HCEC 1CT (cell line): Measurements from ENCODE around the gene ZNF714.
A peak's percentile ranks its signal among the peaks of the same experiment; 100 is the strongest.
"Not testable (repeated sequence)": the region's sequence is repeated elsewhere in the genome, so short reads cannot be mapped to it uniquely, and the experiment has no call there.

ENCODE experiments used
- DNase-seq: peaks from one replicate; pipeline ENCODE4 v3.0.0-alpha.2; 2017

Gene ZNF714

DNA sequence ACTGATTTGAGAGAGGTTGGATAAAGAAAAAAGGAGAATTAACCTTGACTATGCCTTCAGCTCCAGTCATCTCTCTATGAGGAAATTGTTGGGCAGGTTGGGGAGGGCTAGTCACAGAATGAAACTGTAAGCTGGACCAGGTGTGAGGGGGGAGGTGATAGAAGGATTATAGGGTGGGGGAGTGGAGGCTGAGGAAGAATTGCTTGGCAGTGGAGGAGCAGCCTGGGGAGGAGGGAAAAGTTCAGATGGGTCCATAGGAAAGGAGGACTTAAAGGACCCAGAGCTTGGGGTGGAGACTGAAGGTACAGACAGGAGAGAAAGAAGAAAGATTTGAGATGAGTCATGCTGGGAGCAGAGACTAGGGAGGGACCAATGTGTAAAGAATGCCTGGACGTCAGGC is 51.6 kb downstream of the ZNF714 start:
- no peak for DNase-seq

GRCh38 chr19:21134934-21135366 is 52.9 kb downstream of the ZNF714 start:
- DNase-seq = no peak

- no peak for DNase-seq
Observed at GRCh38 chr19:21135433-21135832, 53.4 kb downstream of the ZNF714 start.

- DNase-seq = no peak
Observed at GRCh38 chr19:21138130-21138529, 56.1 kb downstream of the ZNF714 start.

DNA sequence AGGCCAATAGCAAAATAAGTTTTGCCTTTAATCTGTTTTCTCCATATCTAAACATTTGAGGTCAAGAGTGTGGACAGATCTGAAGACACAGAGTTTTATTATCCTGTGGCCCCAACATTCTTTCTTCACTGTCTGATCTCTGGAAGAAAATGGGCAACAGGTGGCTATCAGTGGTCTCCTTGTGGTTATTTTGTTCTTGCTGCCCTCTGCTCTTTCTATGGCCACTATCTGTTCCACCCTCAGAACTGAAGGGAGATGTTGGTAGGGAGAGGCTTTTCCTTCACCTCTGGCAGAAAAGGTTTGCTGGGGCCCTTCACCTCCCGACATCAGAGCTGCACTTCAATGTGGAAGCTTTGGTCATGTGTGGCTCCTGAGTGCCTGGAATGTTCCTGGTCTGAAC is 59.0 kb downstream of the ZNF714 start:
- not testable (repeated sequence) for DNase-seq

- DNase-seq = peak; percentile 93
Observed at GRCh38 chr19:21141787-21142464, 59.9 kb downstream of the ZNF714 start, which contains the start of gene ZNF431. Gene ZNF431 (plus strand): TSS chr19:21142040. CDS start chr19:21142184, 144 bp downstream.

DNA sequence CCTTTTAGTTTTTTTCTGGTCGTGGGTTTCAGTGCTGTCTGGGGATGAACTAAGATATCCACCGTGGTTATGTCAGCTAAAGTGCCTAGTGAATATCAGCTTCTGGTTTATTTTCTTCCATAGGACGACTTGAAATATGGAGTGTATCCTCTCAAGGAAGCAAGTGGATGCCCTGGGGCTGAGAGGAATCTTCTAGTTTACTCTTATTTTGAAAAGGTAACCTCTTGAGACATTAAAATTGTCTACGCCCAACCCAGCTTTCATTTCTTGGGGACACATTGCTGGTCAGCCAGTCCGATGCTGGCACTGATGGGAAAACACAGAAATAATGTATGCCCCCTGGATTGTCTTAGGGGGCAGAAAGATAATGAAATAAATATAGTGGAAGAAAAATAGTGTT is 61.4 kb downstream of the ZNF714 start:
- no peak for DNase-seq

GRCh38 chr19:21143854-21144253 is 61.9 kb downstream of the ZNF714 start:
- DNase-seq = no peak

GRCh38 chr19:21147540-21147939 is 65.5 kb downstream of the ZNF714 start:
- peak; percentile 19 for DNase-seq

DNA sequence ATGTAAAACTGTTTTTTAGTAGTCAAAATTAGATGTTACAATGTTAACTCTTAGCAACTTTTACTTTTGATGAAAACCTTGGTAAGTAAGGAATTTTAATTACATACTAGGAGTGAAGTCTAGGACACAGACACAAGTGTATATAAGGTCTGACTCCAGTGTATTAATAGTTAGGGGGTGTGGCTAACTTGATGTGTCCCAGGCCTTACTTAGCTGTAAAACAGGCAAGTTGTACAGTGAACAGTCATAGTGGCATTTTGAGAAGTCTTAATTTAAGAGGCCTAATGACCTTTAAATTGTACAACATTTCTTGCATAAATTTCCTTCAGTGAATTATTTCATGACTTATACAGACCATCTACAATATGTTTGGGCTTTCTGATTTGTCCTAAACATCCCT is 66.7 kb downstream of the ZNF714 start:
- no peak for DNase-seq

GRCh38 chr19:21149877-21150276 is 67.9 kb downstream of the ZNF714 start:
- no peak for DNase-seq

- no peak for DNase-seq
Observed at GRCh38 chr19:21151460-21151859, 69.5 kb downstream of the ZNF714 start.

- DNase-seq = peak; percentile 45
Observed at GRCh38 chr19:21158523-21159135, 76.6 kb downstream of the ZNF714 start.

DNA sequence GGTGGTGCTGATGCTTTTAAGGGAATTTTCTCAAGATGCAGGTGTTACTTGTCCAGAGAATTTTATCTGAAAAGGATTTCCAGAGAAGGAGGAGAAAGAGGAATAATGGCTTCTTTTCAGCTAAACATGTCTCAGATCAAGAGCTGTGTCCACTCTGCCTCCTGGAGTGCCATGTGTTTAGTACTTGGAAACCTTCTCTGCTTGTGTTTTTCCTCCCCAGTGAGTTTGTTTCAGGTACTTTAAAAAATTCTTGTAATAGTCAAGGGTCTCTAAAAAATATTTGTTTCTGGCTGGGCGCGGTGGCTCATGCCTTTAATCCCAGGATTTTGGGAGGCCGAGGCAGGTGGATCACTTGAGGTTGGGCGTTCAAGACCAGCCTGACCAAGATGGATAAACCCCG is 82.5 kb downstream of the ZNF714 start:
- no peak for DNase-seq

DNA sequence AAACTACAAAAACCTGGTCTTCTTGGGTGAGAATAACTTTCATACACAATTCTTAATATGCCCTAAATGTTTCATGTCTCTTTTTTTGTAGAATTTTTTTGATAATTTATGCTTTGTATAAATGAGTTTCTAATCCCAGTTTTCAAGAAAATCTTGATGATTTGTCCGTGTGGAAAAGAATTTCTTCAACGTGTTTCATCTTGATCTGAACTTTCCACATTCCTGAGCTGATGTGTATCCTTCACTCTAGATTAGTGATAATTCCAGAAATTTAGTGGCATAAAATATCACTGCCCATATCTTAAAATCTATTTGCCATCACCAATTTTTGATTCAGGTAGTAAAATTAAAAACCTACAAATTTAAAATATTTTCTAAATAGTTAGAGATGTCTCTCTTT is 84.4 kb downstream of the ZNF714 start:
- no peak for DNase-seq
